Kidney capillary endothelial cell (primary cell): ENCODE data around the gene TXNRD3.

Experiments
- DNase-seq: peaks from one replicate; pipeline ENCODE4 v3.0.0-alpha.2; 2018; ENCODE audit warnings: low spot score

The TXNRD3 gene

DNA sequence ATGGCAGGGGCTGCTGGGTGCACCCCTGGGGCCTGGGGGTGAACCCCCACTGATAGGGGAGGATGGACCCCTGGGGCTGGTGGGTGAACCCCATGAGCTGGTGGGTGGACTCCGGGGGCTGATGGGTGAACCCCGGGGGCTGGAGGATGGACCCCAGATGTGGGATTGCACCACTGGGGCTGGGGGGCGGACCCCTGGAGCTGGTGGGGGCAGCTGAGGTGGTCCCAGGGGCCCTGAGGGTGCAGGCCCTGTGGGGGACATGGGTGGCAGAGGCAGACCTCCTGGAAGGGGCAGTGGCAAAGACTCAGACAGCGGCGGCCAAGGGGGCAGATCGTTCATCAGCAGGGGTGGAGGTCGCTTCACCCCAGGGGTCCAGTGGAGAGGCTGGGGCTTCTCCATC is 17.4 kb upstream of the TXNRD3 start:
- no peak for DNase-seq

- no peak for DNase-seq
These were observed 16.6 kb upstream of the TXNRD3 start for GRCh38 chr3:126671521-126671920.

DNA sequence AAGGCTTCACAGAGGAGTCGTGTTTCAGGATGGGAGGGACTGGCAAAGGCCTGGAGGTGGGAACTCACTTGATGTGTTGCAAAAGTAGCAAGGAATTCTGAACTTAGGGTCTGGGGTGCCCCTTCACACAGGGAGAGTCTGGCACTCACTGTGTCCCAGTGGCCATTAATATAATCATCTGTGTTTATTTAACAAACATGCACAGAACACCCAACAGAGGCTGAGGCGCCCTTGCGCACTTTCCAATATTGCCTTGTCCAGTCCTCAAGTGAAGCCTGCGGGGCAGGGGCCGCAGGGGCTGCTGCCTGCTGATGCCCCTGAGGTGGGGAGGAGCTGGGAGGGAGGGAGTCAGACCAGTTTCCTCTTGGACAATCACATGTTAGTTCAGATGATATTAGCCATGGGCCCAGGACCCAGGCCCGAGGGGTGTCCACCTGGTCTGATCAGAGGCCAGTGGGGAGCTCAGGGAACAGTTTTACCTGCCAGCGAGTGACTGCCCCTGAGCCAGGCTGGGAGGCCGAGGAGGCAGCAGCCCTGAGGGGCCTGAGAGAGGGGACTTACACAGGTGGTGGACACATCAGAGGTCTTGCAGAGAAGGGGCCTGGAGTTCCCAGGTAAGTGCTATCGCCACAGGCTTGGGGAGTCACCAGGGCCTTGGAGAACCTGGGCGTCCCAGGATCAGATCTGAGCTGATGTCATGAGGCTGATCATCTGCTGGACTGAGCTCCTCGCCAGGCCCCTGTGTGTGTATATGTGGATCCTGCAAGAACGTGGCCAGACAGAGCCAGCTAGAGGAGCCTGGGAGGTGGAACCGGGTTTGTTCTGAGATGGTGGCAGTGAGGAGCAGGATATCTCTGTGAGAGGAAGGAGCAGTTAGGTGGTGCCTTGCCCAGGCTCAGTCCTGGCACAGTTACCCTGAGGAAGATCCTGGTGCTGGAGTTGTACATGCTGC is 13.8 kb upstream of the TXNRD3 start:
- DNase-seq = no peak

DNA sequence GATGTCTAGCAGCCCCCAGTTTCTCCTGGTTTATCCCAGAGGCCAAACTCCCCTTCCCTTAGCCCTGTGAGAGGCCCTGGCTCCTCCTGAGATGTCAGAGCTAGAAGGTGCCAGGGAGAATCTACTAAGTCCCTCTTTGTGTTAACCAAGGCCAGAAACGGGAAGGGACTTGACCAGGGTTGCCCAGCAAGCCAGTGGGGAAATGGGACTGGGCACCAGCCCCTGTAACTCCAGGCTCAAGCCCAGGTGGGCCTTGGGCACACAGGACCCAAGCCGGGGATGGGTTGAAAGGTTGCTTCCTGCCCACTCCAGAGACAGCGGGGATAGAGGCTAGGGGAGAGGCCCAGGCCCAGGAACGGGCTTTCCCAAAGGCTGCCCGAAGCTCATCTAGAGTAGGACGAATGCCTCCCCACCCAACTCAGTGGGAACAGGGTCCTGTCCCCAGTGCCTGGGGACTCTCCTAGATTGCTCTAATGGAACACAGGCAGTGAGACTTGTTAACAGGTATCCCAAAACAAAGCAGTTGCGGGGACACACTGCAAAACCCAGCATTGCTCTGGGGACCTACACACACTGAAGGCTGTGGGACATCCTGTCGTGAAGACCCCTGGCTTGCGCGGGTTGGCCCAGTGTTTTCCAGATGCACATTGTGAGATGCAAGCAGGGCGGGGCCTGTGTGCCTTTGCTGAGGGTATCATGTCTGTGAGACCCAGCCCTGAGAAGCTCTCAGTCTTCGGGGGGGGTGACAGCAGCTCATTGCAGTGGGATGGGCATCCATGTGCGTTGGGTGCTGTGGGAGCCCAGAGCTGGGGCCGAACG is 12.9 kb upstream of the TXNRD3 start:
- no peak for DNase-seq

DNA sequence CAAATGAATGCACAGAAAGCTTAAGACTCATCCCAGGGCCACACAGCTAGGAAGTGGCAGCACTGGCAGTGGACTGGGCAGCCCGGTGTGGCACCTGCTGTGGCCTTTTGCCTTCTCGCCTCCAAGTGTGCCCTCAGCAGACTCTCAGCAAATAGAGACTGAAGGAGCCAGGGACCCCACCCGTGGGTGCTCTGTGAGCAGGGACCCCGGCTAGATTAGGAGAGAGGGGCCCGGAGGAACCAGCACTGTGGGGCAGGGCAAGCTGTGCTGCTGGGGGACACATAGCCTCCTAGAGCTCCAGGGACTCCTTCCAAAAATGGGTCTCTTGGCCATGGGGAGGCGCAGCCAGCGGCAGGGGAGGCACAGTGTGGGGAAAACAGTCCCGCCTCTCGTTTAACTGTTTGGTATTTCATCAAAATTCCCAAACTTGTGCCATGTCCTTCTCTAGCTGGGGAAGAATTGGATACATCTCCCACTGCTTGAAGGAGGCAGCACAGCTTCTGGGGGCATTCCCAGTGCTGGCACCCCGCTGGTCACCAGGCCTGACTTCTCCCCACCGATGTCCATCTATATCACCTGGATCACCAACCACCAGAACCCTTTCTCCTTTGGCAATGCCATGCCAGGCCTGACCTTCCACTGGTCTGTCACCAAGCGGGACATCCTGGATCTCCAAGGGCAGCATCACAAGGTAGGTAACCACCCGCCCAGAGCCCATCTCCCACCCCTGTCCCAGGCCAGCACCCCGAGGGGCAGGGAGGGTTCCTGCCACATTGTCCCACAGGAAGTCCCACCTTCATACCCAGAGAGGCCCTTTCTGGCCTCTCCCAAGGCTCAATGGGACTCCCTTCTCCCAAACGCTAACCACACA is 12.0 kb upstream of the TXNRD3 start:
- no peak for DNase-seq

GRCh38 chr3:126665959-126666657 is 11.2 kb upstream of the TXNRD3 start:
- DNase-seq = no peak

GRCh38 chr3:126665221-126665936 is 10.5 kb upstream of the TXNRD3 start:
- DNase-seq = no peak

GRCh38 chr3:126664591-126665214 is 9.8 kb upstream of the TXNRD3 start:
- DNase-seq = no peak

DNA sequence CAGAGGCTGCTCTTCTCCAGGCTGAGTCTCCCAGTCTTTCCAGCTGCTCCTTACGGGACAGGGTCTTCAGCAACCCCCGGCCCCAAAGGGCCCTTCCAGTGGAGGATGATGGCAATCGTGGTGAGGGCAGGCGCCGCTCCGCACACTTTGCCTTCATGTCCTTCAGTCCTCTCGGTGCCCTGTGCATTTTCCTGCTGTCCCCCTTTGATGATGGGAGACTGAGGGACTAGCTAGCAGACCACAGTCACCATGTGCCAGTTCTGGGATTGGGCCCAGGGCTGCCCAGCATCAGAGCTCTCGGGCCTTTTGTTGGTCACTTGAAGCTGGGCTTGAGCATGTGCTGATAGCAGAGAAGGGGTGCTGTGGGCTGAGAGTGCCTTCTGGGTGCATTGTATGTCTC is 8.8 kb upstream of the TXNRD3 start:
- no peak for DNase-seq

DNA sequence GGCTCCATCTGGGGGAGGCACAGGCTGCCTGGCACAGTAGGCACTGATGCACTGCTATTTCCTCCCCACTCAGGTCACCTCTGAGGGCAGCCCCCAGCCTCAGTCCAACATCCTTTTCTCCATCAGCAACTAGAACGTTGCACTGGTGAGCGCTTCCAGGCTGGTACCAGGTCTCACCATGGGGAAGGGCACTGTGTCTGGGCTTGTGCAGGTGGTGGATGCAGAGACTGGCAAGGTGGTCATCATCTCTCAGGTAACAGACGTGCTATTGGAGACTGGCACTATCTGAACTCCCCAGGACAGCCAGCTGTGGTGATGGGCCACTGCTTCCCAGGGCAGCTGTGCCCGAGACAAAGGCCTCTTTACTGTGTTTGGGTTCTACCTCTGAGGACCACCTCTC is 8.3 kb upstream of the TXNRD3 start:
- no peak for DNase-seq

- DNase-seq = no peak
These were observed 6.8 kb upstream of the TXNRD3 start for GRCh38 chr3:126661532-126662364.

GRCh38 chr3:126659915-126660886 is 5.3 kb upstream of the TXNRD3 start:
- no peak for DNase-seq

GRCh38 chr3:126658584-126658983 is 3.7 kb upstream of the TXNRD3 start:
- DNase-seq = no peak

GRCh38 chr3:126657901-126658300 is 3.0 kb upstream of the TXNRD3 start:
- no peak for DNase-seq

- DNase-seq = no peak
These were observed 1.6 kb upstream of the TXNRD3 start for GRCh38 chr3:126656371-126657134.

- no peak for DNase-seq
These were observed 963 bp upstream of the TXNRD3 start for GRCh38 chr3:126655887-126656286.

GRCh38 chr3:126649556-126650092 is 5.3 kb downstream of the TXNRD3 start:
- DNase-seq = no peak
